HG02885 (cell line): ENCODE results near the gene SELENOF.

ENCODE experiments used
- ATAC-seq: cut with Tn5 transposase; IDR thresholded peaks from one replicate; pipeline ENCODE4 v1.9.1; 2021; ENCODE audit warnings: mild to moderate bottlenecking; ENCODE audit not compliant: unreplicated experiment, poor library complexity

Gene SELENOF

DNA sequence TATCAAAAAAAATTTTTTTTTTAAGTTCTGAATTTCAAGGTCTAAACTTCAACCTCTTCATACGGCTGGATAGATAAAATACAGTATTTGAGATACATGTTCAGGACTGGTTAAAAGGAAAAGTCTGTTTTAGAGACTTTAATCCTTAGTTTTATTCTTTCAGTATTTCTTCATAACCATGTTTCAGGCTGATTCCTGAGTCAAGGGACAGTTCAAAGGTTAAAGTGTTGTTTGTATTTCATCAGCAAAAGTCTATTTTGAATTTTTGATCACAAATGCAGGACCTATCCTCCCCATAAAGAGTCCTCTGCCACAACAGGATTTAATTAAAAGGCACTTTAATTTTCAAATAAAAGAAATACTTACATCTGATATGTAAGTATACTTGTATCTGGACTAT is 53.5 kb downstream of the SELENOF start:
- no peak for ATAC-seq

DNA sequence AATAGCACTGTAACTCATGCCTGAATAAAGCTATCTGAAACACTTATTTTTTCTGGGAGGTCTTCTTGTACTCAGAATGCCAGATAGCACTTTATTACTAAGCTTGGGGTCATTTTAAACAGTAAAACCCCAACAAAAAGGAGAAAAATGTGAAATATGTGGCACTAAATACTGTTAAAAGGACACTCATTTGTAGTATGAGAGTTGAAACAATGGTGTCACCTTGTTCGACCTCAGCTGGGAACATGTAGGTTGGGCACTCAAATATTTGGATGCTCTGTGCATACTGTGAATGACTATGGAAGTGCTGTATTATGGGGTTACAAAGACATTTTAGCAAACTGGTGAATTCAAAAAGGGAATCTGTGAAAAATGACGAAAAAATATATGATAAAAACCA is 53.9 kb downstream of the SELENOF start:
- no peak for ATAC-seq

DNA sequence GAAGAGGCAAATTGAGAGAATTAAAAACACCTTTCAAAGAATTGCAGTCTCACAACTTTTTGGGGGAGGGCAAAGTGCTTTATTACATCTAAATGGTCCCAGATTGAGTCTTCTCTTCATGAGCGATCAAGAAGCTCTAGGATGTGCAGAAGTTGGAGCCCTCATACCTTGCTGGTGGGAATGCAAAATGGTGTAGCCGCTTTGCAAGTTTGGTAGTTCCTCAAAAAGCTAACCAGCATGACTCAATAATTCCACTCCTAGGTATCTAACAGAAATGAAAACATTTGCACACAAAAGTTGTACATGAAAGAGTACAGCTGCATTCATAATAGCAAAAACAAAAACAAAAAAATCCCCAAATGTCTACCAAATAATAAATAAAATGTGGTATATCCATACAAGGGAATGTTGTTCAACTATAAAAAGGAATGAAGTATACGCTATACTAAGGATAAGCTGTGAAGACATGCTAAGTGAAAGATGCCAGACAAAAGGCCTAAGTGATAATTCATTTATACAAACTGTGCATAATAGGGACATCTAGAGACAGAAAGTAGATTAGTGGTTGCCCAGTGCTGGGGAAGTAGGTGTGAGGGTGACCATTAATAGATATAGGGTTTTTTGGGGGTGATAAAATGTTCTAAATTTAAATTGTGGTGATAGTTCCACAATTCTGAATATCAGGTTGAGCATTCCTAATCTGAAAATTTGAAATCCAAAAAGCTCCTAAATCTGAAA is 55.2 kb downstream of the SELENOF start:
- peak; percentile 69 for ATAC-seq

DNA sequence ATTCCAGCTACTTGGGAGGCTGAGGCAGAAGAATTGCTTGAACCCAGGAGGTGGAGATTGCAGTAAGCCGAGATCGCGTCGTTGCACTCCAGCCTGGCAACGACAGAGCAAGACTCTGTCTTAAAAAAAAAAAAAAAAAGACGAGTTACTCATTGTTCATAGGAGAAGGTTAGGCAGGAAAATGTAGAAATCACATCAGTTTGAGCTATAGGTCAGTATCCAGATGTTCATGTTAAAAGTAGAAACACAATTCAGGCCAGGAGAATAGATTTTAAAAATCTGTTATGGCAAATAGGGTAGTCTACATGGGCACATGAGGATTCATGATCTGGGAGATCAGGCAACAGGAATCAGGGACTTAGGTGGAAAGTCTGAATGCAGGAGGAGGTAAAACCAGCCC is 57.7 kb downstream of the SELENOF start:
- ATAC-seq = no peak

DNA sequence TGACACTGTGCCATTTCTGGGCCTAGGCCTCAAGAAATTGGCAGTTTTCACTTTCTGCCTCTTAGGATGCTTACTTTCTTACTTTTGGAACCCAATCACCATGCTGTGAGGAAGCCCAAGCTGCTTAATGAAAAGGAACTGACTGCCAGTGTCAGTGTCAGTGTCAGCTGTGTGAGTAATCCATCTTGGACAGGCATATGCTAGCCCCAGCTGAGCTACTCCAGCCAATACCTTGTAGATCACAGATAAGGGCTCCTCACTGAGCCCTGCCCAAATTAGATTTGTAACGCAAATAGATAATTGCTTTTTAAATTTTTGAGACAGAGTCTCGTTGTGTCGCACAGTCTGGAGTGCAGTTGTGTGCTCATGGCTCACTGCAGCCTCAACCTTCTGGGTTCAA is 59.6 kb downstream of the SELENOF start:
- no peak for ATAC-seq

DNA sequence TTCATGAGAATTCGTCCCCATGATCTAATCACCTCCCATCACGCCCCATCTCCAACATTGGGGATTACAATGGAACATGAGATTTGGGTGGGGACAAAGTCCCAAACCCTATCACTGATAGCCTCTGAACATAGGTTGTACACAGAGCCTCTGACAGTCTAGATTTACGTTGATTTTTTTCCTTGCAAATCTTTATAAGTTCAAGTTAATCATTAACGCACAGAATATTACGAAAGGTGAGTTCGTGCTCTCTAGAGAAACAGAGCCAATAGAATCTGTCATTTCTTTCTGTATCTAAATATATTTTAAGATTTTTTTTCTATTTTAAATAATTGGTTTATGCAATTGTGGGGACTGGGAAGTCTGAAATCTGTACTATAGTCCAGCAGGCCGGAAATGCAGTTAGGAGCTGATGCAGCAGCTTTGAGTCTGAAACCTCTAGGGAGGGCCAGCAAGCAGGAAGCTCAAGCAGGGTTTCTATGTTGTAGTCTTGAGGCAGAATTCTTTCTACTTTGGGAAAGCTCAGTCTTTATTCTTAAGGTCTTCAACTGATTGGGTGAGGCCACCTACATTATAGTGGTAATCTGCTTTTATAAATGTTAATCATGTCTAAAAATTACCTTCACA is 61.0 kb downstream of the SELENOF start:
- no peak for ATAC-seq

DNA sequence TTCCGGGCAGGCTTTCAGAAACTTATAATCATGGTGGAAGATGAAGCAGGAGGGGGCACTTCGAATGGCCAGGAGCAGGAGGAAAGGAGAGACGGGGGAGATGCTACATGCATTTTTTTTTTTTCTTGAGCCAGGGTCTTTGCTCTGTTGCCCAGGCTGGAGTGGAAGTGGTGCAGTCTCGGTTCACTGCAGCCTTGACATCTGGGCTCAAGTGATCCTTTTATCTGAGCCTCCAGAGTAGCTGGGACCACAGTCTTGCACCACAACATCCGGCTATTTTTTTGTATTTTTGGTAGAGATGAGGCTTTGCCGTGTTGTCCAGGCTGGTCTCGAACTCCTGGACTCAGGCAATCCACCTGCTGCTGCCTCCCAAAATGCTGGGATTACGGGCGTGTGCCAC is 61.6 kb downstream of the SELENOF start:
- ATAC-seq = no peak

DNA sequence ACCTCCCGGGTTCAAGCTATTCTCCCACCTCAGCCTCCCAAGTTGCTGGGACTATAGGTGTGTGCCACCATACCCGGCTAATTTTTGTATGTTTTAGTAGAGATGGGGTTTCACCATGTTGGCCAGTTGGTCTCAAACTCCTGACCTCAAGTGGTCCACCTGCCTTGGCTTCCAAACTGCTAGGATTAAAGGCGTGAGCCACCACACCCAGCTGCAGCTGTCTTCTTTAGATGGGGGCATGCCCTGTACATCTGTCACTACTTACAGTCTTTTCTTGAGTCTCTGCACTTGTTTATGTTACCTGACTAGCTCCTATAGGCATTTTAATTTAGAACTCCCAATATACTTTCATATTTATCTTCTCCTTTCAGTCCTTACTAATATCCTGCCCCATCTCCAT is 64.2 kb downstream of the SELENOF start:
- no peak for ATAC-seq

DNA sequence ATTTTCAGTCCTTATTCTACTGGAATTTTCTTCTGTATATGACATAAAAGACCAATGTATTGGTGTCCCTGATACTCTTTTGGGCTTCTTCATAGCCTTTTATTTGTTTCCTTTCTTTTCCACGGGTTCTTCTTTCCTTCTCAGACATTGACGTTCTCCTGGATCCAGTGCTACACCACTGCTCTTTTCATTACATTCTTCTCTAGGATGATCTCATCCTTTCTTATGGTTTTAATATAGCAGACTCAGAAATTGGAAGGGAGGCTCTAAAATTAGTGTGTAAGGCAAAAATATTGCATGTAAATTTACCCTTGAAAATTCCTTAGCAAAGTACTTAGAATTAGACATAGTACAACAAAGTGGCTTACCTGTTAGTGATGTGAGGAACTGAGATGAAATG is 65.3 kb downstream of the SELENOF start:
- no peak for ATAC-seq

DNA sequence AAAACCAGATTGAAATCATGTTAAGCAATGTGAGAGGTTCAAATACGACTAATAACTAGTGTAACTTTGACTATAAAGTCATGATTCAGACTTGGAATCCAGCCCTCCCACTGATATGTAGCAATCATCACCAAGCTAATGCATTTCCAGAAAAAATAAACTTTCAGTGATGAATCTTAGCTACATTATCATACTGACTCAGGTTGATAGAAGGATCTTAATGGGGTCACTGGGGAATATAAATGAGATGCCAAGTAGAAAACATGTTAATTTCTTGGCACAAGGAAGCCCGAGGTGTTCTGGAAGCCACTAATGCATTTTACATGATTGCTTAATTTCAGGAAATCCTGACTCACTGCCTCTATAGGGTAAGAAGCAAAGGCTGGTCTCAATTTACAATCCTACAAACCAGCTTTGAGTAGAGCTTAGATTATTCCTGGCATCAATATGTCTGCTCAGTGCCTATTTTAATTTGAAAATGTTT is 67.7 kb downstream of the SELENOF start:
- ATAC-seq = no peak

DNA sequence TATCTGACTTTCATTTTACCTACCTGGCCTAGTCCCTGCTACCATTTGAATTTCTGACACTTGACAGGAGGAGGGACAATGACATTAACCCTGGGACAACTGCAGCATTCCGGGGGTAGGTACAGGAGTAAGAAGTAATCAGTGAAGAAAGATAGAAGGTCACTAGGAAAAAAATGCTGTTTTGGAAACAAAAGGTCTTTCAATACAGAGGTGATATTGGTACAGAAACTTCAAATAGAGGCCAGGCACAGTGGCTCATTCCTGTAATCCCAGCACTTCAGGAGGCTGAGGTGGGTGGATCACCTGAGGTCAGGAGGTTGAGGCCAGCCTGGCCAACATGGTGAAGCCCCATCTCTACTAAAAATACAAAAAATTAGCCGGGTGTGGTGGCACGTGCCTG is 68.4 kb downstream of the SELENOF start:
- ATAC-seq = no peak

DNA sequence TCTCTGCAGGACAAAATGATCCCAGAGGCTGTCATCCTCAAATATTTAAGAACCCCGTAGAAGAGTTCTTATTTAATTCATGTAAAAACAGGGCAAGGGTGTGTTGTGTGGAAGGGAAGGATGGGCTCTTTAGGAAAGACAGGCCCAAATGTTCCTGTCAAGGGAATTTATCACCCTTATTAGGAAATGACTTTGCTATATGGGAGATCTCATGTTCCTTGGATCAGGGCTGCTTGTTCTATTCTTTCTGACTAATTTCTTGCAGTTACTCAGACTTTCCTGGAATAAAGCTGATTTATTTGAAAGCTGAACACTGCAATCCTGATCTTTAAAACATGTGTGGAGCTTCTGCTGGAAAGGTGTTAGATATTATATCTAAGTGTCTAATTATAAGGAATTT is 72.8 kb downstream of the SELENOF start:
- ATAC-seq = no peak

DNA sequence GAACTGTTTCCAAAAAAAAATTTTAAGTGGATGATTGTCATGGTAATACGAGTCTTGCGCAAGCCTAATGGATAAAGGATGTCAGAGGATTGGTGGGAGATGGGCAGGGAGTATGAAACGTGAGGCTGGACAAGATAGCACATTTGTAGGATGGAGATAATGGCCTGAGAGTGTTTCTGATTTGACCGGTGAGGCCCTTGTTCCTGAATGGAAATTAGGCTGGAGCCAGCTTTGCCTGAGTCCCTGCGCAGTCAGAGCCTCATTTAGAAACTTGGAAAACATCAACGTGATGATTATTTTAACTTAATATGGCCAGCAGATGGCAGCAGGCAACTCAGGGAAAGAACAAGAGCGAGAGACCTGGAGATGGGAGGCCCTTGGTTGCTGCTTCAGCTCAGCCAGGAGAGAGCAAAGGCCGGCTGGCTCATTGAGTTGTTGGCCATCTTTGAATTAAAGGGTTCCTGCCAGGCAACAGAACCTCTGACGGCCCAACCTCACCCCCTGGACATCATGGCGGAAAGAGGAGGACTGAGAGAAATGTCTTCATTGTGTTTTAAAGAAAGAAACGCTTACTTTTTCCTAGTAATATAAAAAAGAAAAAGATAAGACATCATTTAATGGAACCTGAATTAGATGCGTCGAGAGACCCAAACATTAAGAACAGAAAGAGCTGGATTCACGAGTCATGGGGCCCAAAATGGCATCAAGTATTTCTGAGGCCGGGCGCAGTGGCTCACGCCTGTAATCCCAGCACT is 80.3 kb downstream of the SELENOF start:
- ATAC-seq = peak; percentile 90

DNA sequence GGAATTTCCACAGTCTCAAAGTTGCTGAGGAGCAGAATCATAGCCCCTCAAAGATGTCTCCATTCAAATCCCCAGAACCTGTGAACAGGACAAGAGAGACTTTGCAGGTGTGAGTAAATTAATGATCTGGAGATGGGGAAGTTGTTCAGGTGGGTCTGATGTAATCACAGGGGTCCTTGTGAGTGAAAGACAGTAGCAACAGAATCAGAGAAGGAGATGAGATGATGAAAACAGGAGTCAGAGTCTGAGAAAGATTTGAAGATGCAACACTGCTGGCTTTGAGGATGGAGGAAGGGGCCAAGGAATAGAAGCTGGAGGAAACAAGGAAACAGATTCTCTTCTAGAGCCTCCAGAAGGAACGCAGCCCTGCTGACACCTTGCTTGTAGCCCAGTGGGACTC is 81.5 kb downstream of the SELENOF start:
- no peak for ATAC-seq

DNA sequence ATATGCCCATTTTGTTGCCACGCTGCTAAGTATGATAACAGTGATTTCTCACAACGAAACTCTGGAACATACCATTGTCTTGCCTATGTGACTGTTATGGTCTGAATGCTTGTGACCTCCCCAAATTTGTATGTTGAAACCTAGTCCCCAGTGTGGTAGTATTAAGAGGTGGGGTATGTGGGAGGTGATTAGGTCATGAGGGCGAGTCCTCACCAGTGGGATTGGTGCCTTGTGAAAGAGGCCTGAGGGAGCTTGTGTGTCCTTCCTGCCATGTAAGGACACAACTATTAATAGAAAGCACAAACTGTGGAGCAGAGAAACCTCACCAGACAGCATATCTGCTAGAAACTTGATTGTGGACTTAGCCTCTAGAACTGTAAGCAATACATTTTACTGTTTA is 84.6 kb downstream of the SELENOF start:
- ATAC-seq = no peak

DNA sequence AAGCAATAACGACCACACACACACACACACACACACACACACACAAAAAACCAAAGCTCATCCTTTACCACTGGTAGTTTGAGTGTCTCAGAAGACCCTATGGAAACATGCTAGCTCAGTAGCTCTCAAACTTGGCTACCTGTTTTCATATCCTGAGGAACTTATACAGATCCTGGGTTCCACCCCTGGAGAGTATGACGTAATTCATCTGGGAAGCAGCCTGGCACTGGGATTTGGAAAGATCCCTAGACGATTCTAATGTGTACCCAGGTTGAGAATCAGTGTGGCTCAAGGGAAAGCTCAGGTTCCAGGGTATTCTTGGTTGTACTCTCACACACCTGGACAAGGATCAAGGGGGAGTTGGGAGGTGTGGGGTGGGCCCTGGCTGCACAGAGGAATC is 85.9 kb downstream of the SELENOF start:
- no peak for ATAC-seq

DNA sequence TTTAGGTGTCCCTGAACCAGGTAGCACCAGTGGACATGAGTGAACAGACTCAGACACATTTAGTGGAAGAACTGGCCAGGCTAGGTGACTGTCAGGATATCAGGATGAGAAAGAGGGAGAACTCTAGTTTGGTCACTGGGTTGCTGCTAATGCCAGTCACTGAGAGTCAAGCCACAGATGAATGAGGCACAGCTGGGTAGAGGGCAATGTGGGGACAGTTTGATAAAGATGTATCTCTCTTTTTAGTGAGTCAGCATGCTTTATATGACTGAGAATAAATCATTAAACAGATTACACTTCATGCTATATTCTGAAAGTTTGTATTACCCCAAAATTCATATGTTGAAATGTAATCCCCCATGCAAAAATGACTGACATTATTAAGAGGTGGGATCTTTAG is 87.1 kb downstream of the SELENOF start:
- no peak for ATAC-seq

DNA sequence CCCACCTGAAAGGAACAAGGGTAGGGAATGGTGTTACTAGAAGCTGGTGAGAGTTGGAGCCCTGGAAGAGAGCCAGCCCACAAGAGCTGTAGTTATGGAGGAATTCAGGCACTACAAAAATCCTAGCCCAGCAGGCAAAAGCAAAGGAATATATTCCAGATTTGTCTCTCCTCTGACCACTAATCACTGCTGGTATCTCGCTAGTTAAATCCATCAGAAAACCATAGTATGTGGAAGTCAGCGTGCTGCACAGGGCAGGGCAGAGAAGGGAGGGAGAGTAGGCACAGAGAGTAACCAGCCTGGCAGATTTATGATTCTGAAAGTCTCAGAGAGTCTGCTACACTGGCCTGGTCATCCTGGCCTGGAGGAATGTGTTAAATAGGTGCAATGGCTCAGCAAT is 88.6 kb downstream of the SELENOF start:
- ATAC-seq = no peak

DNA sequence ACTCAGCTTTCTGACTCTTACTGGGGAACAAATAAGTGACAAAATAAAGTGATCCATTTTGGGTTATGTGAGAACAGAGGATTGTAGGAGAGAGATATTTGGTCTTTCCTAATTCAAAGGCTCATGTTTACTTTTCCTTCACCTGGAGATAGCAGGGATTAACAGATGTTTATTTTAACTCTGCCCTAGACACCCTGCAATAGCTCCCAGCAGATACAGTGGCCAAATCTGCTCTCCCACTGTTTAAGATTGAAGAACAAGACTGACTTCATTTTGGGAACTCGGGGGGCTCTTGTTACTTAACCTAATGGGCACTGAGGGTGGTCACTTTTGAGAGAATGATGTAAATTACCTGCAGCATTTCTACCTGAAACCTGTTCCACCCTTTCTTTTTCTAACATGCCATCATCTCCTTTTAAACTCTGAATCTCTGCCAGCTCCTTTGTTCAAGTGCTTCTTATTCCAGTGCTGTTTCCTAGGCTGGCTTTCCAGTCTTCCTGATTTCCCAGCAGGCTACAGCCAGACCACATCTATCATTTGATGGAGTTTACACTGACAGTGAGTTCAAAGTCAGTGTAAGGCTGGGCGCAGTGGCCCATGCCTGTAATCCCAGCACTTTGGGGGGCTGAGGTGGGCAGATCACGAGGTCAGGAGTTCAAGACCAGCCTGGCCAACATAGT is 90.0 kb downstream of the SELENOF start:
- no peak for ATAC-seq

DNA sequence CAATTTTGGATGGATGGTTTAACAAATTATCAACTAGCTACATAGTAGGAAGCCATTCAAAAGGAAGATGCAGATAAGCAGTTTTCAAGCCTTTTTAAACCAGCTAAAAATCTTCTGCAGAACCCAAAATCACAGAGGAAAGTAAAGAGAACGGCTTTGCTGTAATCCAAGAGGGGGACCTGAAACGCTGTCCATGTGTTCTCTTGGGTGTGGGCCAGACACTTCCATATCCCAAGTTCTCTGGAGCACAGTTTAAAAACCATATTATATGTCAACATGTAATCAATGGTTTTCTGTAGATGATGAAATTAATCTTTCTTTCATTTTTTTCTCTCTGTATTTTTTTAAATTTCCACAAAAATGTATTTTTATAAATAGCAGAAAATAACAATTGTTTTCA is 90.5 kb downstream of the SELENOF start:
- no peak for ATAC-seq

DNA sequence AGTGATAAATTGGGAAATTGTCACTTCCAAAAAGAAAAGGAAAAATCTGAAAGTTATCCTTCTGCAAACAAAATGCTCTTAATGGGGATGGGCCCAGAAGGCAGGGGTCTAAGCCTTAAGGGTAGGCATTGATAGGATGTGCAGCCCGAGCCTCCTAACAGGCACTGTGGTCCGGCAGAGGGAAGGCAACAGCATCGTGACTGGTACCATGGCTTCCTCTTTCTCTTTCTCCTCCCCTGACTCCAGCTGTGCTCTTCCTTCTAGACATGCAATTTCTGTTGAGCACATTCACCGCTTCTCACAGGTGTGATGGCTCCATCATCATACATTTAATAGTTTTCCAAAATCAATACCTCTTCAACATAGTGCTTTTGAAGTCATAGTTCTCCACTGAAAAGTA is 91.5 kb downstream of the SELENOF start:
- no peak for ATAC-seq
